HG02870 (cell line): ENCODE results near the gene POLR1E.
"Not testable (repeated sequence)": the region's sequence is repeated elsewhere in the genome, so short reads cannot be mapped to it uniquely, and the experiment has no call there.

Source experiments
- ATAC-seq: cut with Tn5 transposase; IDR thresholded peaks from one replicate; pipeline ENCODE4 v1.9.1; 2021; ENCODE audit warnings: mild to moderate bottlenecking, moderate library complexity; ENCODE audit not compliant: unreplicated experiment

Gene POLR1E

DNA sequence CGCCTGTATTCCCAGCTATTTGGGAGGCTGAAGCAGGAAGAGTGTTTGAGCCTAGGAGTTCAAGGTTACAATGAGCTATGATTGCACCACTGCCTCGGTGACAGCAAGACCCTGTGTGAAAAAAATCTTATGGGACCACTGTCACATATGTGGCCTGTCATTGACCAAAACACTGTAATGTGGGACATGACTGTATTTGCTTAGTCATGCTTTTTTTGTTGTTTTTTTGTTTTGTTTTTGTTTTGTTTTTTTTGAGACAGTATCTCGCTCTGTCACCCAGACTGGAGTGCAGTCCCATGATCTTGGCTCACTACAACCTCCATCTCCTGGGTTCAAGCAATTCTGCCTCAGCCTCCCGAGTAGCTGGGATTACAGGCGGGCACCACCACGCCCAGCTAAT is 13.5 kb downstream of the POLR1E start:
- ATAC-seq: no peak

DNA sequence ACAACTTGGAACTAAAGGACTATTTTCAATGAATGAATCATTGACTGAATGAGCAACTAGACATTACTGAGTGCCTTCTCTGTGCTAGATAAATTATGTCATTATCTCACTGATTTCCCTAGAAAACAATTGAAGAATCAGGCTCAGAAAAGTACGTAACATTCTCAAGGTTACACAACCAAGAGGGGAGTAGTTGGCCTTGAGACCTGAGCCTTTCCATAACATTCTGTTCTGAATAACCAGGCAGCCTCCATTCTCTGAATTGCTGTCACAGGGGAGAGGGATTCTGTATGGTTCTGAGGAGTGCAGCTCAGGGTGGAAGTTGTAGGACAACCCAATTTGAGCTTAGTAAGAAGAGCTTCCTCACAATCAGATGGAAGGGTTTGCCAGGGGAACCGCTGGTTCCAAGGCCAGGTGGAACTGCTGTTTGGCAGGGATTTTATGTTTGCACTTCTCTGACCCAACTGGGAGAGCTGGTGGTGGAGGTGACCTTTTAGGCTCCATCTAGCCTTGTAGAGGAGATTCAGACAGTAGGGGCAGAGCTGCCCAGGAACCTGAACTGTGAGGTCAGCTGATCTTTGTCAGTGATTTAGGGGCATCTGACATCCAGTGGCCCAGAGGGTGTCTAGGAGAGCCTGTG is 16.3 kb downstream of the POLR1E start:
- no peak for ATAC-seq

DNA sequence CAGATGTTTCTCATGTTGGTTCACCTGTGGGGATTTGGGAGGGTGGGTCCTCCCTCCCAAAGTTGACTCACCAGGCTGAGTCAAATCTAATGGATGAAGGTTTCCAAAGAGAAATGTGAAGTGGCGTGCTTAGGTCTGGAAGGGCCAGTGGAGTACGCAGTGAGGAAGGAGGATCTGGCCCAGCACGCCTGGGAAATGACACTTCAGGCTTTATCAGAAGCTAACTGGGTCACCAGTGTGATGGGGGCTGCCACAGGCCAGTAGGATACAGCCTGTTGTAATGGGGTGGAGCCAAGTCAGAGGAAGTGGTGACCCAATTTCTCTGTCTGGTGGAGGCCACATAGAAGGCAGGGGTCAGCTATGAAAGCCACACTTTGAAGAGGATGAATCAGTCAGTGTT is 18.0 kb downstream of the POLR1E start:
- ATAC-seq: no peak

DNA sequence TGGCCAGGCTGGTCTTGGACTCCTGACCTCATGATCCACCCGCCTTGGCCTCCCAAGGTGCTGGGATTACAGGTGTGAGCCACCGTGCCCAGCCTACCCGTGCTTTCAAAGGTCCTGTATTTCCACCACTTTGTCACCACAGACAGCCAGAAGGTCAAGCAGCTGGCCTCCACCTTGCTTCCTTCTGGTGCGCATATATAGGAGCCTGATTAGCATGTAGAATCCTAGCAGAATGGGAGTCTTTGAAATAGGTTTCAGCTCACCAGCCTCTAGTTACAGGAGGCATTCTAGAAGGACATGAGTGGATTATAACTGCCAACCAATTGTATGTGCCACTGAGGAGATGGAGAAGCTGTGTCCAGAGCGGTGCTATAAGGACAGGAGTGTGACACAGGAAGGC is 18.9 kb downstream of the POLR1E start:
- no peak for ATAC-seq

DNA sequence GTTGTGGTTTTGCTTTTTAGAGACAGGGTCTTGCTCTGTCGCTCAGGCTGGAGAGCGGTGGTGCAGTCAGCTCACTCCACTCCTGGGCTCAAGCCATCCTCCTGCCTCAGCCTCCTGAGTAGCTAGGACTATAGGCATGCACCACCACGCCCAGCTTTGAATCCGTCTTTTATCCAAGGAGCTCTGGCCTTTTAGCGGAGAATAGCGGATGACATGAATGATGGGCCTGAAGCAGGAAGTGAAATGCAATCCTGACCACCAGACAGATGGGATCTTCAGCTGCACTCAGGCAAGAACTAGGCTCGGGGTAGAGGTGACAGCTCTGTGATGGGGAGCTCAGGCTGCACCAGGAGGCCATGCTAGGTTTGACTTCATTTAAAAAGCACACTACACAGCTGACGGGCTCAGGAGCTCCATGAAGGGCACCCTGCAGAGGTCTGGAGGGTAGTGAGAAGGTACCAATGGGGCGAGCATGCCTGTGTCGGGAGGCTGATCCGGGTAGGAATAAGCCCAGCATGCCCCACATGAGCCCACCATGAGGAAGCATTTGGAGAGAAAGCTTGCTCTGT is 21.9 kb downstream of the POLR1E start:
- no peak for ATAC-seq

DNA sequence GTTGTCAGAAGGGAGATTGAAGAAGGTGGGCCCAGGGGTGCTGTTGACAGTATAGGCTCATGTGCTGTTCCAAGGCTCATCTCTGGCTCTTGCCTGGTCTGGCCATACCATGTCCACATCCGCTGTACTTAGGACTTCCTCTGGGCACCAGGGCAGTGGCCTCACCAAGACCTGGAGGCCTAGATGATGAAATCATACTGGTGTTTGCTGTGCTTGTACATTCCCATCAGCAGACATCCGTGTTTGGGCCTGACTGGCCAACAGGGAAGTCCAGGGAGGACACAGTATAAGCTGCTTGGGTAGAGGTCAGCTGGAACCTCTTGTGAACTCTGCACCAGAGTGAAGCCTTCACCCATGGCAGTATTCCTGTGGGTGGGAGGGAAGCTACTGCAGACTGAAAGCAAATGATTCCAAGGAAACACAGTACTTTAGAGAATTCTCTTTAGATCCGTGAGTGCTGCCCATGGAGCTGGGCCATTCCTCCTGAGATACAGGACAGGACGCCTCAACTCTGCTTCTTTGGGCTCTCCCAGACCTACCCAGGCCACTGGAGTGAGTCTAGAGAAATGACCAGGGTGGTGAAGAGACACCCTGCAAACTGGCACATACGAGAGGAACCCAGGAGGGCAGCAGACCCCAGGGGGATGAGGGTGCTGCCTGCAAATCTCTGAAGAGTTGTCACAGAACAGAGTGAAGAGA is 22.5 kb downstream of the POLR1E start:
- no peak for ATAC-seq

DNA sequence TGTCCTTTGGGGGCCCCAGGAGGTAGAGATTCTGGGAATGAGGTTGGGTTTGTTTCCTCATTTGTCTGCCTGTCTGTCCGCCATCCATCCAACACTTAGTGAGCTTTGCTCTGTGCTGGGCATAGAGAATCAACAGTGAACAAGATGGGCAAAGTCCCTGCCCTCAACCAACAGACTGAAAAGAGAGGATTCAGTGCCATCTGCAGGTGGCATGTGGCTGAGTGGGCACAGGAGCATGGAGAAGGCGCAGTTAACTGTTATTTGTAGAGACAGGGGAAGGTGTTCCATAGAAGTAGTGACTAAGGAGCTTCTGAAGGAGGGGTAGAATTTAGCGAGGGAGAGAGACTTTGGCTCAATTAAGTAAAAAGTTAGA is 23.1 kb downstream of the POLR1E start:
- ATAC-seq: no peak

DNA sequence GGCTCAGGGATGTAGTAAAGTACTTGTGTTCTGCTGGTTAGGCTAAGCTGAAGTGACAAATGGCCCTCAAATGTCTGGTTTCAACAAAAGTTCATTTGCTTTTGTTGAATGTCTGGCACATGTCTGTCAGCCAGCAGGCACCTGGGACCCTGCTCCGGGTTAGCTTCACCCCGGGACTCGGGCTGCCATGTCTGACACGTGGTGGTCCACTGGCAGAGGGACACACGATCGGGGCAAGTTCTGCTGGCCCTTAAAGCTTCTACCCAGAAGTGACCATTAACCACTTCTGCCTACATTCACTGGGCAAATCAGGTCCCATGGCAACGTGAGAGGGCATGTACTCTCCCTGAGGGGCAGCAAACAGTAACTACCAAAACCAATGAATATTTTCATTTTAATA is 23.8 kb downstream of the POLR1E start:
- ATAC-seq: no peak

DNA sequence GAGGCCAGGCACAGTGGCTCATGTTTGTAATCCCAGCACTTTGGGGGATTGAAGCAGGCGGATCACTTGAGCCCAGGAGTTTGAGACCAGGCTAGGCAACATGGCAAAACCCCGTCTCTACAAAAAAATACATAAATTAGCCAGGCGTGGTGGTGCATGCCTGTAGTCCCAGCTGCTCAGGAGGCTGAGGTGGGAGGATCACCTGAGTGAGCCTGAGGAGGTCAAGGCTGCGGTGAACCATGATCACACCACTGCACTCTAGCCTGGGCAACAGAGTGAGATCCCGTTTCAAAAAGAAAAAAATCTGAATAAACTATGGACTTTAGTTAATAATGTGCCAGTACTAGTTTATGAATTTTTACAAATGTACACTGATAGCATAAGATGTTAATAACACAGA is 24.3 kb downstream of the POLR1E start:
- not testable (repeated sequence) for ATAC-seq

DNA sequence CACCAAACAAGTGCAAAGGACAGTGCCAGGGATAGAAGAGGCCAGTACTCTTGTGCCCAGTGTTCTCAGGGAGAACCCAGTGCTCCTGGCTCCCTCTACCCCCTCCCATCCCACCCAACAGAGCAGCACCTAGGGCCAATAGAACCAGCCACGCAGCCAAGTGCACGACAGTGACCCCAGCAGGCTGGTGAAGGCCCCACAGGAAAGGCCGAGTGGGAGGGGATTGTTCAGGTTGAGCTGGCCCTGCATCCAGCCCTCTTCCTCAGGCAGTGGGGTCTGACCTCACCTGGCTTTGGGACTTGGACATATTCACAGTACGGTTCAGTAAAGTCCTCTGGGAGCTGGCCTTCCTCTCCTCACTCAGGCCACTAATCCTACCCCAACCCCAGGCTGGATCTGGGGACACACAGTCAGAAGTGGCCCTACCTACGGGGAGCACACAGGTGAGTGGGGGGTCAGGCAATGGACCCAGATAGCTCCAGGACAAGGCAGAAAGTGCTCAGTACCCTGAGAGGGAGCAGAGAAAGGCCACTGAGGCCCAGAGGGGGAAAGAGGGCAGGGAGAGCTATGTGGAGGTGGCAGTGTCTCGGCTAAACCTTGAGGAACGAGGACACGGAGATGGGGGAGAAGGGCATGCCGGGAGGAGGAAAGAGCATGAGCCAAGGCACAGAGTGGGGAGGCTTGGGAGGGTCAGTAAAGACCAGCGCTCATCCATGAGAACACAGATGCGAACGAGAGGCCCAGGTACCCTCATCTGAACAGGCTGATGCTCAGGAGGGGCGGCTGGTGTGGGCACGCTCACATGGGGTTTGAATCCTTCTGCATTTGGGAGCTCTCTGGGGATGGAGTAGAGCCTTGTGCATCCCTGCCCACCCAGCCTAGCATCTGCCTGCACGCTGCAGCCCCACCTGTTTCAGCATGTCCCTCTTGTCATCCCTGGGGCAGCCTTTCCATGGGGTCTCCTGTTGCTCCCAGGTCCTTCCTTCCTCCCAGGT is 25.6 kb downstream of the POLR1E start:
- ATAC-seq: no peak

DNA sequence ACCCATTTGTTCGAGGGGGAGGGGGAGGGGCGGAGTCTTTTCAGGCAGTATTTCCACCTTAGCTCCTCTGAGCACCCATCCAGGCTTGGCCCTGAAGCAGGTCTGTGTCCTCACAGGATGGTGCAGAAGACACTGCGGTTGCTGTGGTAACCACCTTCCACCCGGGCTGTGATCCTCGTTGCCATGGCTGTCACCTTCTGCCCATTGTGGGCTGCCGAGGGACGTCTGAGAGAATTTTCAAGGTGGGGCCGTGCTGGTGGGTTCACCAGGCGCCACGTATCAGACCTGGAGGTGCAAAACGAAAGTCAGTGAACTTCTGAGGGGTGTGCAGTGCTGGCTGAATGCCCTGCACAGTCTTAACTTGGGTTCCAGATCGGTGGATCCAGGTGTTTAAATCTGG is 26.7 kb downstream of the POLR1E start:
- ATAC-seq: no peak

DNA sequence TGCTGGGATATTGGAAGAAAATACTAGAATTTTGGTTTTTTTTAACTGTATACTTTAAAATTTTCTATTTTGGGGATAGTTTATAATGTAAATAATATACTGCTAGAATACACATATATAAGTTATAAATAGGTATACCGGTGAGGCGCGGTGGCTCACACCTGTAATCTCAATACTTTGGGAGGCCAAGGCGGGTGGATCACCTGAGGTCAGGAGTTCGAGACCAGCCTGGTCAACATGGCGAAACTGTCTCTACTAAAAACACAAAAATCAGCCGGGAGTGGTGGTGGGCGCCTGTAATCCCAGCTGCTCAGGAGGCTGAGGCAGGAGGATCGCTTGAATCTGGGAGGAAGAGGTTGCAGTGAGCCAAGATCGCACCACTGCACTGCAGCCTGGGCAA is 28.7 kb downstream of the POLR1E start:
- not testable (repeated sequence) for ATAC-seq

DNA sequence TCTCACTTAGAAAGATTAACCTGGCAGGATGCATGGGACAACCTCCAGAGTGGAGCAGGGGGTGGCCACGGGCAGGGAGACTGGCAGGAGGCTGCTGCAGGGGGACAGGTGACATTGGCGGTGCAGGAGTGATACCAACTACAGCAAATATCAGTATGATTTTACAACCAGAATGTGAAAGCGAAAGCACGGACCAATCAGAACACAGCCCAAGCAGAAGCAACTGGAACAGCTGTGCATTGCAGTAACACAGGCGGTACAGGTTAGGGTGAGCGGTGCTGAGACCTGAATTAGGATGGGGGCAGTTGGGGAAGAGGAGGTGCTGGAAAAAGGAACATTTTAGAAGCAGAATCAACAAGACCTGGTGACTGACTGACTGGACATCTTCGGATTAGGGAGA is 29.3 kb downstream of the POLR1E start:
- no peak for ATAC-seq

DNA sequence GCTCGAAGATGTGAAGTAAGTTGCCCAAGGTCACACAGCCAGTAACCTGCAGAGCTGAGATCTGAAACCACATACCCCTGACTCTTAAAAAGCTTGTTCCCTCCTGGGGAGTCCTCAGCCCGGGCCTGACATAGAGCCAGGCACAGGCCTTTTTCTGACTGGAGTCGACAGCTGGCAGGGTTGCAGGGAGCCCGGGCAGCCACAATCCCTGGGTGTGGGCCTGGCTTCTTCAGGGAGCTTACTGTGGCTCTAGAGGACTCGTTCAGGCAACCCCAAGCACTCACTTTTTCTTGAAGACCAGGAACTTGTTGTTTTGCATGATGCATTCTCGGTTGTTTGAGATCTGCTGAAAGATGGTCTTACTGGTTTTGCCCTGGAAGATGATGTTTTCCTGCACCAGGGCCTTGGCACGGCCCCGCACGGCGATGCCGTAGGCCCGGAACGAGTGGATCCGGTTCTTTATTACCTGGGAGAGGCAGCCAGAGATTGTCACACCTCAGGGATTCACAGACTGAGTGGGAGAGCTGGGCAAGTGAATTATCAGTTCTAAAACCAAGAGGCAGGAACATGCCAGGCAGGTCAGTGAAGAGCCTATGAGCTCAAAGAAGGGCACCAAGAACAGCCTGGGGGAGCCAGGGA is 30.0 kb downstream of the POLR1E start:
- ATAC-seq: no peak

DNA sequence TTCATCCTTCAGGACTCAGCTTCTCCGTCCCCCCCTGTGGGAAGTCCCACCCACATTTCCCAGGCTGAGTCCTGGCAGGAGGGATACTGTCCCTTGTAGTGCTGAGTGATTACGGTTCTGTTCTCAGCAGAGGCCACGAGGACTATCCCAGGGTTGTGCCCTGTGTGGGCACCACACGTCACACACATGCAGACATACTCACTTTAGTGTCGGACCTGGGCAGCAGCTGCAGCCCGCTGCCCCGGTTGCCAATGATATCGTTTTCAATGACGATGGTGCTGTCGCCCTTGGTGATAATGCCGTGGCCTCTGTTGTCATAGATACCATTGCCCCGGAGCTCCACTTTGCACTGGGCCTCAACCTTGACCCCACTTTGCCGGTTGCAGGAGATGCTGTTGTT is 32.2 kb downstream of the POLR1E start:
- ATAC-seq: no peak

DNA sequence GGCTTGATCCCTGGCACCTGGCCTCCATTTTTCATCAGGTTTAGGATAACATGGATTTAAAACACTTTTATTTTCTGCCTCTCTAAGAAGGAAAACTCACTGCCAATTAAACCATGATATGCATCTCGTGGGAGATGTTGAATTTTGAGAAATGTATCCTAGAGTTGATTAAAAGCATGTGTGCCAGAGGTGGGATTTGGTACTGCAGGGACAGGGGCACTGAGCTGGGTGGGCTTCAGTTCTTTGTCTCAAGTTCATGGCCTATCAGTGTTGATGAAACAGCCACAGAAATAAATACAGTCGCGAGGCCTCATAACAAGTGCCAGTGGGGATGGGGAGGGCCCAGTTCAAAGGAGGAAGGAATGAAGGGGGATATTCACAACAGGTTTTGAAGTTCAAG is 34.9 kb downstream of the POLR1E start:
- ATAC-seq: no peak

DNA sequence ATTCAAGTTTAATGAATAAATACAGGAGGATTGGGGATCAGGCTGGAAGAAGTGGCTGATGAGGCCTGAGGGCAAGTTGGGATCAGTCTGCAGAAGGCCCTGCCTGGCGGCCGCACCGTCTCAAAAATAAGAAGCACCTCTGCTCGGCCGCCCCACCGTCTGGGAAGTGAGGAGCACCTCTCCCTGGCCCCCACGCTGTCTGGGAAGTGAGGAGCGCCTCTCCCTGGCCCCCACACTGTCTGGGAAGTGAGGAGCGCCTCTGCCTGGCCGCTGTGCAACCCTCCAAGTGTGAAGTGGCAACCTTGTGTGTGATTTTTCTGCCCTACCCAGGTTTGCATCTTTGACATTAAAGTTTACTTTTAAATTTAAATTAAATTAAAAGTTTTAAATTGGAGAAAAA is 35.4 kb downstream of the POLR1E start:
- ATAC-seq: no peak

DNA sequence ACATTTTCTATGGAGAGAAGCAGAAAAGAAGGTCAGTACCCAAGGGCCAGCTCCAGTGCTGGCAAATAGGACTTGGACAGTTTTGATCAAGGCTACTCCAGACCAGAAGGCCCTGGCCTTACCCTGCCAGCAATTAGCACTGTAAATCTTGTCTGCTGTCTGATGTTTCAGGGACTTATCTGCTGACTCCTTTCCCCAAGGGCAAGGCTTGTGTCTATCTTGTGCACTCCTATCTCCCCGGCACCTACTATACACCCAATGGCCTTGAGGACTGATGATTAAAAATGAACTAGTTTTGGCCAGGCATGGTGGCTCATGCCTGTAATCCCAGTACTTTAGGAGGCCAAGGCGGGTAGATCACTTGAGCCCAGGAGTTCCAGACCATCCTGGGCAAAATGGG is 37.2 kb downstream of the POLR1E start:
- ATAC-seq: no peak

DNA sequence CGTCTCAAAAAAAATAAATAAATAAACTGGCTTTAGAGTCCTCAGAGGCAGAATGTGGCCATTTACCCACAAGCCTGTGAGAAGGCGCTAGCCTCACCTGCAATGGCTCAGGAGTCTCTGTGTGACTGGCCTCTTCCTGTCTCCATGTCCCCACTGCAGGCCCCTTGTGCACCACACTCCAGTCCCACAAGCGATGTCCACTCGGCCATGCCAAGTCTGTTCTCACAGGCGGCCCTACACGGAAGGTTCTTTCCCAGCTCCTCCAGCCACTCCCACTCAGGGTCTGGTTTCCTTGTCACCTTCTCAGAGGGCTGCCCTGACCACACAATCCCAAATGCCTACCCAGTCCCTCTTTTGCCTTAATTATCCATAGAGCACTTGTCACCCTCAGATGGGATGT is 38.2 kb downstream of the POLR1E start:
- no peak for ATAC-seq

DNA sequence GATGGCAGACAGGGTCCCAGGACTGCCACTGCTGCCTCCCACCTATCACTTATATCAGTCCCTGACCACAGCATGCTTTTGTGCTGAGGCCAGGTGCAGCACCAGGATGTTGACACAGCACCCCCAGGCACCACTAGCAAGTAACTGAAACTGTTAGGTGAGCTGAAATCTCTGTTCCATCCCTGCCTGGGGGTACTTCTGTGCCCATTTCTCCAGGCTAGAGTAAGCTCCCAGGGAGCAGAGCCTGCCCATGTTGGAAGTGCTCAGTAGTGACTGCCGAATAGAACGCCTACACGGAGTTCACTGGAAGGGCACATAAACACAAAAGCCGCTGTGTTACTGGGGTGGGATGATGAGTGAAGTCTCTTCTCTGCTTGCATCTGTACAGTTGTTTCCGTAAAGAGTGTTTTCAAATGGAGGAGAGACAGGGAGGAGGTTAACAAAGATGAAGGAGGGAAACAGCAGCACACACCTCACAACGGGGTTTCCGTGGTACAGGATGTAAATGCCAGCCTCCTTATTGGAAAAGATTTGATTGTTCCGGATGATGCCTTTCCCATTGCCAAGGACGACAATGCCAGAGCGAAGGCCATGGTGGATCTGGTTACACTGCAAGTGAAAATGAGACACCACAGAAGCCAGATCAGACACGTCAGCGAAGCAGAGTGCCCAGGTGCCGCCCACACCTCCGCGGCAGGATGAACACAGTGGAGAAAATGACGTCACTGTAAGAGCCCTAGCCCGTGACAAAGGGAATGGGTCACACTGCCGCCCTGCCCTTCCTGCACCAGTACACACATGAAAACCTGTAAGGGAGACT is 43.1 kb downstream of the POLR1E start:
- ATAC-seq: peak; percentile 66
